ENCODE data around the gene FAM107A.
"Not testable (repeated sequence)": the region's sequence is repeated elsewhere in the genome, so short reads cannot be mapped to it uniquely, and the experiment has no call there.

FAM107A gene

GRCh38 chr3:58535531-58536500 lies 41.4 kb downstream of the FAM107A start:
- DNase-seq, result no peak

GRCh38 chr3:58534592-58535494 lies 42.3 kb downstream of the FAM107A start:
- DNase-seq, result no peak

GRCh38 chr3:58532794-58533220 lies 44.4 kb downstream of the FAM107A start:
- DNase-seq, result peak; percentile 75

GRCh38 chr3:58531956-58532355 lies 45.2 kb downstream of the FAM107A start:
- no peak for DNase-seq

- DNase-seq, result no peak
Observed at GRCh38 chr3:58531555-58531954, 45.6 kb downstream of the FAM107A start.

- no peak for DNase-seq
Observed at GRCh38 chr3:58530354-58530865, 46.8 kb downstream of the FAM107A start.

- DNase-seq, result no peak
Observed at GRCh38 chr3:58529516-58530353, 47.5 kb downstream of the FAM107A start.

GRCh38 chr3:58528629-58529028 lies 48.6 kb downstream of the FAM107A start:
- DNase-seq, result peak; percentile 54

- DNase-seq, result not testable (repeated sequence)
Observed at GRCh38 chr3:58527440-58527839, 49.8 kb downstream of the FAM107A start.

GRCh38 chr3:58526515-58526957 lies 50.7 kb downstream of the FAM107A start:
- no peak for DNase-seq

- no peak for DNase-seq
Observed at GRCh38 chr3:58524326-58524888, 52.8 kb downstream of the FAM107A start.

GRCh38 chr3:58522759-58523425 lies 54.3 kb downstream of the FAM107A start:
- DNase-seq, result no peak

- DNase-seq, result peak; percentile 47
Observed at GRCh38 chr3:58521917-58522631, 55.1 kb downstream of the FAM107A start.

GRCh38 chr3:58521336-58521670 lies 55.9 kb downstream of the FAM107A start:
- DNase-seq, result no peak

- DNase-seq, result no peak
Observed at GRCh38 chr3:58520403-58521335, 56.5 kb downstream of the FAM107A start.

- DNase-seq, result no peak
Observed at GRCh38 chr3:58519668-58520402, 57.4 kb downstream of the FAM107A start.

- no peak for DNase-seq
Observed at GRCh38 chr3:58518291-58518789, 58.9 kb downstream of the FAM107A start.

GRCh38 chr3:58514405-58514804 lies 62.8 kb downstream of the FAM107A start:
- DNase-seq, result no peak
